K562 (cell line): ENCODE results near the gene DAP. TPM values are rescaled to one million over a fixed set of nuclear protein-coding genes. Genes with fewer than 3 reads are reported as not detected.

Experiments used
- ATAC-seq: fragments of 200-7000 bp; cut with Tn5 transposase; 3 replicates; pipeline ENCODE4 v1.9.1; 2020; ENCODE audit warnings: moderate library complexity
- BruUV-seq: library from RNA; stranded (reverse); fragments of 400-500 nt; replicated peaks from 2 replicates; lab custom pipeline; 2021; lab: Mats Ljungman, UMichigan
- CTCF ChIA-PET: fragments of 300-600 bp; formaldehyde crosslinking; extraction: SDS; loops from one replicate; lab custom pipeline; 2021; ENCODE audit warnings: low intra/inter-chr PET ratio; lab: Yijun Ruan, JAX
- POLR2A ChIA-PET: fragments of 300-600, 350-650 bp; sonication (Branson Sonifier 250); formaldehyde crosslinking; extraction: SDS; loops from one replicate; lab custom pipeline; 2021; ENCODE audit warnings: antibody characterized with exemption, inconsistent platforms; lab: Yijun Ruan, JAX
- DNase-seq, 4 experiments: peaks; one replicate each; pipeline versions ENCODE4 v3.0.0 to v3.0.0-alpha.2; 2011 to 2018; ENCODE audit warnings: low spot score in 3 of 4, mixed read lengths in 3 of 4; ENCODE audit errors: extremely low read depth in 1 of 4
- FAIRE-seq: peaks from 2 replicates; lab custom pipeline; 2011; peaks lifted over from hg19 to GRCh38; lab: Jason Lieb, UNC
- H2AFZ ChIP-seq: 2 replicates; pipeline ENCODE4 v1.6.0; 2011; ENCODE audit warnings: low read depth, low read length, control low read depth, inconsistent platforms
- H3K27ac ChIP-seq: fragments of 200-600 bp; 3 replicates; pipeline ENCODE4 v1.8.0; 2011; ENCODE audit warnings: low read depth, mild to moderate bottlenecking, control low read depth, inconsistent platforms, low read length, moderate library complexity, mixed read lengths; ENCODE audit errors: extremely low read depth
- H3K27me3 ChIP-seq, 2 experiments: fragments of 300-600 bp in 1 of 2; 2 replicates in 1 of 2; 3 replicates in 1 of 2; pipeline versions ENCODE4 v1.6.0 to v1.8.0; 2011; ENCODE audit warnings: inconsistent platforms in 2 of 2, low read length in 2 of 2, mild to moderate bottlenecking in 1 of 2, mixed read lengths in 1 of 2, moderate library complexity in 1 of 2; ENCODE audit not compliant: control insufficient read depth in 2 of 2, insufficient read depth in 2 of 2
- H3K36me3 ChIP-seq: fragments of 300-600 bp; 3 replicates; pipeline ENCODE4 v1.8.0; 2011; ENCODE audit warnings: mild to moderate bottlenecking, low read length, inconsistent platforms; ENCODE audit not compliant: control insufficient read depth, insufficient read depth
- H3K4me1 ChIP-seq, 2 experiments: fragments of 200-600 bp in 1 of 2; replicated peaks in 1 of 2; 2 replicates in 1 of 2; 3 replicates in 1 of 2; pipeline versions ENCODE4 v1.5.1 to v1.8.0; 2011; ENCODE audit warnings: inconsistent platforms in 2 of 2, low read length in 2 of 2, mild to moderate bottlenecking in 1 of 2, mixed read lengths in 1 of 2, moderate library complexity in 1 of 2; ENCODE audit not compliant: control insufficient read depth in 2 of 2, insufficient read depth in 2 of 2
- H3K4me2 ChIP-seq: 2 replicates; pipeline ENCODE4 v1.6.1; 2011; ENCODE audit warnings: low read length, control low read depth, inconsistent platforms, mixed read lengths; ENCODE audit not compliant: insufficient read depth
- H3K4me3 ChIP-seq: fragments of 200-600 bp; sonication (generic), shearing (Covaris generic); 2 replicates; pipeline ENCODE4 v1.5.1; 2016; ENCODE audit warnings: control low read depth, inconsistent platforms
- H3K79me2 ChIP-seq: fragments of 200-600 bp; 3 replicates; pipeline ENCODE4 v1.8.0; 2011; ENCODE audit warnings: low read length, inconsistent platforms; ENCODE audit not compliant: control insufficient read depth, insufficient read depth
- H3K9ac ChIP-seq, 2 experiments: 2 replicates each; pipeline versions ENCODE4 v1.6.0 to v1.6.1; 2011; ENCODE audit warnings: low read depth in 2 of 2, low read length in 2 of 2, control low read depth in 1 of 2, inconsistent platforms in 1 of 2, mild to moderate bottlenecking in 1 of 2, mixed read lengths in 1 of 2; ENCODE audit not compliant: insufficient read depth in 1 of 2
- H3K9me1 ChIP-seq: one replicate; pipeline ENCODE4 v1.6.0; 2011; ENCODE audit warnings: inconsistent platforms, mild to moderate bottlenecking, low read length, moderate library complexity; ENCODE audit not compliant: control insufficient read depth, insufficient read depth
- H3K9me3 ChIP-seq: replicated peaks from 2 replicates; pipeline ENCODE4 v1.5.1; 2011; ENCODE audit warnings: low read depth, low read length, inconsistent platforms; ENCODE audit not compliant: control insufficient read depth, insufficient read depth
- H4K20me1 ChIP-seq: replicated peaks from 2 replicates; pipeline ENCODE4 v1.6.1; 2011; ENCODE audit warnings: low read length, inconsistent platforms, mixed read lengths; ENCODE audit not compliant: control insufficient read depth, insufficient read depth
- ARNT ChIP-seq, 2 experiments: fragments of 450-650 bp; IDR thresholded peaks; 2 replicates each; pipeline ENCODE4 v1.6.1; 2016; ENCODE audit warnings: mild to moderate bottlenecking in 1 of 2
- BMI1 ChIP-seq: fragments of 150-350 bp; IDR thresholded peaks from 2 replicates; pipeline ENCODE4 v1.6.1; 2014; ENCODE audit warnings: low read length
- CTCF ChIP-seq, 3 experiments: IDR thresholded peaks in 2 of 3; conservative IDR thresholded peaks in 1 of 3; 2 replicates each; pipeline ENCODE4 v1.5.1; 2011 to 2012; ENCODE audit warnings: low read length in 3 of 3, mild to moderate bottlenecking in 3 of 3, control low read depth in 2 of 3, improper control_type of control experiment in 1 of 3, inconsistent platforms in 1 of 3, low read depth in 1 of 3, mixed read lengths in 1 of 3, moderate library complexity in 1 of 3; ENCODE audit not compliant: insufficient read depth in 2 of 3
- DPF2 ChIP-seq: fragments of 450-650 bp; IDR thresholded peaks from 2 replicates; pipeline ENCODE4 v1.6.1; 2016
- KLF16 ChIP-seq: IDR thresholded peaks from 2 replicates; pipeline ENCODE4 v1.6.1; 2016; ENCODE audit warnings: antibody characterized with exemption
- MEIS2 ChIP-seq: fragments of 450-650 bp; IDR thresholded peaks from 2 replicates; pipeline ENCODE4 v1.6.1; 2014; ENCODE audit warnings: mild to moderate bottlenecking; ENCODE audit not compliant: partially characterized antibody
- PATZ1 ChIP-seq: fragments of 250-450 bp; sonication (Bioruptor Pico); IDR thresholded peaks from 2 replicates; pipeline ENCODE4 v1.5.0; 2020; ENCODE audit warnings: mild to moderate bottlenecking, borderline replicate concordance
- RAD51 ChIP-seq: fragments of 450-650 bp; IDR thresholded peaks from 2 replicates; pipeline ENCODE4 v1.7.1; 2016; ENCODE audit warnings: low read depth, mild to moderate bottlenecking, borderline replicate concordance
- TRIM24 ChIP-seq, 2 experiments: fragments of 450-650 bp; IDR thresholded peaks; 2 replicates each; pipeline ENCODE4 v1.6.1; 2016
- ZC3H4 ChIP-seq: sonication (generic); formaldehyde crosslinking; IDR thresholded peaks from 2 replicates; pipeline ENCODE4 v1.9.0; 2021; ENCODE audit warnings: missing genetic modification reagents, borderline replicate concordance
- ZNF232 ChIP-seq: sonication (generic); formaldehyde crosslinking; IDR thresholded peaks from 2 replicates; pipeline ENCODE4 v1.8.0; 2022; ENCODE audit warnings: mild to moderate bottlenecking, missing genetic modification reagents
- ZNF512 ChIP-seq: IDR thresholded peaks from 2 replicates; pipeline ENCODE4 v1.6.1; 2016; ENCODE audit warnings: missing genetic modification characterization, missing compliant biosample characterization
- ZSCAN29 ChIP-seq: fragments of 450-650 bp; IDR thresholded peaks from 2 replicates; pipeline ENCODE4 v1.6.1; 2017
- WGBS: fragments of 100-300 bp; shearing (Covaris generic); methylation state at CpG from one replicate; pipeline ENCODE4 v1.1.6; 2016; ENCODE audit warnings: low coverage, mixed read lengths; ENCODE audit not compliant: insufficient coverage; ENCODE audit errors: missing lambda C conversion rate; 5-methylcytosine and 5-hydroxymethylcytosine counted together
- in situ Hi-C: fragments of 300-500 bp; cut with MboI; formaldehyde crosslinking; loops from 4 replicates; pipeline ENCODE4 v1.15.0; 2018; ENCODE audit warnings: inconsistent platforms, mixed read lengths
- intact Hi-C: fragments of 100-400 bp; cut with micrococcal nuclease; formaldehyde crosslinking; loops from 2 replicates; pipeline ENCODE4 v1.14.2; 2022
- polyA plus RNA-seq, 8 experiments: library from polyadenylated mRNA; depleted of rRNA in 4 of 8; stranded (reverse) in 5 of 8; unstranded in 3 of 8; fragments of >200 nt; fragmentation: Nextera tagmentation in 2 of 8; fragmentation: Illumina TruSeq in 1 of 8; extraction: Ambion mirVana in 2 of 8; extraction: Trizol in 1 of 8; gene quantifications; 2 replicates each; pipeline versions ENCODE4 v1.2.1 to v1.2.3, GENCODE V29; 2011 to 2014; ENCODE audit warnings: inconsistent platforms in 1 of 8, missing spikeins in 1 of 8
- total RNA-seq, 7 experiments: library from RNA; depleted of rRNA in 6 of 7; stranded (reverse); fragments of >200 nt in 6 of 7; fragmentation: Illumina TruSeq in 2 of 7; extraction: Trizol in 2 of 7; gene quantifications; 2 replicates each; pipeline versions ENCODE4 v1.2.1 to v1.2.3, GENCODE V29; 2011 to 2021; ENCODE audit warnings: low replicate concordance in 1 of 7
- TF ChIP-seq, protein P1 (sequence below): fragments of 200-400 bp; formaldehyde crosslinking; IDR thresholded peaks from 2 replicates; pipeline ENCODE4 v1.6.1; 2017; ENCODE audit warnings: mild to moderate bottlenecking, low read depth, low read length, moderate library complexity

Gene DAP
- total and polyA plus RNA-seq, 9 of the 15 experiments (the other 6 are each of a cell fraction or from before 2014, with no cell fraction given), result 14.1 to 151 (median 34.5) TPM

GRCh38 chr5:10762776-10763500 lies 1.9 kb upstream of the DAP start:
- H3K9me3 ChIP-seq, result no peaks in the 10 kb centered on the region
- no peak overlapping the region for H3K4me3 ChIP-seq
- no peaks in the 10 kb centered on the region for H3K27me3 ChIP-seq
- DNase-seq, result peak; percentile 30 to 71 (median 39)
- peaks cover 6% of the 10 kb centered on the region for H4K20me1 ChIP-seq
- H3K9ac ChIP-seq, result peak overlapping the region in 1 of 2 experiments; percentile 89; a peak in 3 of 4 replicates
- FAIRE-seq, result peak; percentile 6
- H3K4me1 ChIP-seq, result peaks cover 18 to 36% of the 10 kb centered on the region in 2 experiments
- H3K79me2 ChIP-seq, result peaks cover 34% of the 10 kb centered on the region
- H3K4me2 ChIP-seq, result peak overlapping the region; percentile 84
- peak; percentile 18 for ATAC-seq
- CTCF ChIA-PET, result no interaction called here
- POLR2A ChIA-PET, result interaction anchor here (0.5 to 0.7 kb wide), 7 partner anchors 13 to 135 kb away, joined by 3 to 4 read pairs (median 3); no protein-coding TSS in a partner anchor
- peak overlapping the region; percentile 95 for H3K27ac ChIP-seq
- in situ Hi-C loops (no loop called here), intact Hi-C loops (loop anchor here (10.0 kb wide), 1 partner anchor 258 kb away; no protein-coding TSS in a partner anchor)
- 46% methylated on average over 10 of the region's 10 CpGs for WGBS
- peaks cover 12% of the 10 kb centered on the region for H3K9me1 ChIP-seq
- H3K36me3 ChIP-seq, result peaks cover 11% of the 10 kb centered on the region; the same call in 2 of the 3 replicates
- H2AFZ ChIP-seq, result peak overlapping the region; percentile 94
- BruUV-seq, result no TSS peak
- TF ChIP-seq PATZ1, result no peak
- TF ChIP-seq BMI1, result no peak
- no peak for TF ChIP-seq ZNF512
- TF ChIP-seq ARNT (IDR thresholded peaks at IDR 0.05), result peak in 1 of 2 experiments; percentile 23; a peak in 1 of 4 replicates
- TF ChIP-seq ZNF232 (CRISPR knock-in tag), result no peak
- no peak for TF ChIP-seq ZC3H4 (CRISPR knock-in tag)
- peak; percentile 77 for TF ChIP-seq DPF2
- TF ChIP-seq RAD51, result peak; percentile 48; the same call in 1 of the 2 replicates
- TF ChIP-seq KLF16, result peak; percentile 81
- peak in 2 of 3 experiments; percentile 1 to 20; a peak in 1 of 6 replicates for TF ChIP-seq CTCF (IDR thresholded peaks at IDR 0.05 in 2 of 3, conservative IDR thresholded peaks at IDR 0.05 in 1 of 3; ENCODE audit: insufficient read depth in 2 of 3, low read depth in 1 of 3, low read length in 3 of 3)
- peak; percentile 82 to 88 for TF ChIP-seq TRIM24 (IDR thresholded peaks at IDR 0.05)
- peak; percentile 34 for TF ChIP-seq MEIS2
- no peak for TF ChIP-seq ZSCAN29
- TF ChIP-seq, protein P1, sequence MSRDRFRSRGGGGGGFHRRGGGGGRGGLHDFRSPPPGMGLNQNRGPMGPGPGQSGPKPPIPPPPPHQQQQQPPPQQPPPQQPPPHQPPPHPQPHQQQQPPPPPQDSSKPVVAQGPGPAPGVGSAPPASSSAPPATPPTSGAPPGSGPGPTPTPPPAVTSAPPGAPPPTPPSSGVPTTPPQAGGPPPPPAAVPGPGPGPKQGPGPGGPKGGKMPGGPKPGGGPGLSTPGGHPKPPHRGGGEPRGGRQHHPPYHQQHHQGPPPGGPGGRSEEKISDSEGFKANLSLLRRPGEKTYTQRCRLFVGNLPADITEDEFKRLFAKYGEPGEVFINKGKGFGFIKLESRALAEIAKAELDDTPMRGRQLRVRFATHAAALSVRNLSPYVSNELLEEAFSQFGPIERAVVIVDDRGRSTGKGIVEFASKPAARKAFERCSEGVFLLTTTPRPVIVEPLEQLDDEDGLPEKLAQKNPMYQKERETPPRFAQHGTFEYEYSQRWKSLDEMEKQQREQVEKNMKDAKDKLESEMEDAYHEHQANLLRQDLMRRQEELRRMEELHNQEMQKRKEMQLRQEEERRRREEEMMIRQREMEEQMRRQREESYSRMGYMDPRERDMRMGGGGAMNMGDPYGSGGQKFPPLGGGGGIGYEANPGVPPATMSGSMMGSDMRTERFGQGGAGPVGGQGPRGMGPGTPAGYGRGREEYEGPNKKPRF, result no peak
